Mammary epithelial cell (primary cell): ENCODE results near the gene BIRC5.

Source experiments
- EZH2 ChIP-seq: IDR thresholded peaks from 2 replicates; pipeline ENCODE4 v1.6.1; 2012; ENCODE audit warnings: low read length, inconsistent platforms, borderline replicate concordance
- TF ChIP-seq, protein P1 (sequence below), 2 donors: IDR thresholded peaks in 1 of 2; conservative IDR thresholded peaks in 1 of 2; 2 replicates each; pipeline ENCODE4 v1.5.1; 2011 to 2012; ENCODE audit warnings: inconsistent platforms in 2 of 2, low read length in 2 of 2, mild to moderate bottlenecking in 2 of 2, control low read depth in 1 of 2, low read depth in 1 of 2; ENCODE audit not compliant: insufficient read depth in 1 of 2; ENCODE audit errors: extremely low read depth in 1 of 2

DNA sequence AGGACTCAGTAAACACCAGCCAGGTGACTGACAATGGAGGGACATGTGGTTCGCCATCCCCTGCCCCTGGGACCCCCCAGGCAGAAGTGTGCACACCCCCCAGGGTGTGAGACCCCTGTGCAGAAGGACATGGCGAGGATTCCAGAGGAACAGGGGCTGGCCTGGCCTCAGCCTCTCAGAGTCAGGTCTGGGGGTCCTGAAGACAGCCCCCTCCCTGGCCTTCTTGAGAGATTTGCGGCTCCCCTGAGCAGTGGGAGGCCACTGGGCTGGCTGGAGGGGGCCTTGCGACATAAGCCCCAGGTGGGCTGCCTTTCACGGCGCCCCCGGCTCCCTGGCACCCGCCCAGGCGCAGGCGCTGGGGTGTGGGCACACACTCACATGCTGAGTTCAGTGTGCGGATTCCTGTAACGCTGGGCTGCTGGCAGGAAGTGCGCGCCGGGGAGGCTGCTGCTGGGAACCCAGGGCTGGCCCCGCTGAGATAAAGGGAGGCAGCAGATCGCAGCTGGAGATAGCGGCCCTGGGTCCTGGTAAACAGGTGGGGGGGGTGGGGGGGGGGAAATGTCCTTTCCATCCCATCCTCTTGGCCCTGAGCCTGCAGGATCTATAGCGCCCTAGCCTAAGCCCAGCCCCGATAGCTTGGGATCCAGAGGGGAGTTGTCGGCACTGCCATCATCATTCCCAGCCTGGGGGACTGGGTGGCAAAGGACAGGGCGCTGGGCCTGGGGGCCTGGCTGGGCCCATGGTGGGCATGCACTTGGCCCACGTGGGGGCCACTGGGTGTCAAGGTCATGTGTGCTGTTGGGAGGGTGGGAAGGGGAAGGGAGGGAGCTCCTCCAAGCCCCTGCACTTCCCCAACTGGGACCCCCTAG is 44.5 kb downstream of the BIRC5 start:
- TF ChIP-seq EZH2, result no peak
- TF ChIP-seq, protein P1, sequence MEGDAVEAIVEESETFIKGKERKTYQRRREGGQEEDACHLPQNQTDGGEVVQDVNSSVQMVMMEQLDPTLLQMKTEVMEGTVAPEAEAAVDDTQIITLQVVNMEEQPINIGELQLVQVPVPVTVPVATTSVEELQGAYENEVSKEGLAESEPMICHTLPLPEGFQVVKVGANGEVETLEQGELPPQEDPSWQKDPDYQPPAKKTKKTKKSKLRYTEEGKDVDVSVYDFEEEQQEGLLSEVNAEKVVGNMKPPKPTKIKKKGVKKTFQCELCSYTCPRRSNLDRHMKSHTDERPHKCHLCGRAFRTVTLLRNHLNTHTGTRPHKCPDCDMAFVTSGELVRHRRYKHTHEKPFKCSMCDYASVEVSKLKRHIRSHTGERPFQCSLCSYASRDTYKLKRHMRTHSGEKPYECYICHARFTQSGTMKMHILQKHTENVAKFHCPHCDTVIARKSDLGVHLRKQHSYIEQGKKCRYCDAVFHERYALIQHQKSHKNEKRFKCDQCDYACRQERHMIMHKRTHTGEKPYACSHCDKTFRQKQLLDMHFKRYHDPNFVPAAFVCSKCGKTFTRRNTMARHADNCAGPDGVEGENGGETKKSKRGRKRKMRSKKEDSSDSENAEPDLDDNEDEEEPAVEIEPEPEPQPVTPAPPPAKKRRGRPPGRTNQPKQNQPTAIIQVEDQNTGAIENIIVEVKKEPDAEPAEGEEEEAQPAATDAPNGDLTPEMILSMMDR (conservative IDR thresholded peaks at IDR 0.05 in 1 of 2, IDR thresholded peaks at IDR 0.05 in 1 of 2; ENCODE audit: extremely low read depth in 1 of 2, insufficient read depth in 1 of 2, low read depth in 1 of 2, low read length in 2 of 2), result no peak
